GM12878 (cell line): Measurements from ENCODE around the gene EPOP. TPM values are rescaled to one million over a fixed set of nuclear protein-coding genes. Genes with fewer than 3 reads are reported as not detected.

Experiments
- ATAC-seq: fragments of 200-7000 bp; cut with Tn5 transposase; 3 replicates; pipeline ENCODE4 v1.9.1; 2020; ENCODE audit warnings: mild to moderate bottlenecking, moderate library complexity
- BruUV-seq: library from RNA; stranded (reverse); fragments of 400-500 nt; replicated peaks from 2 replicates; lab custom pipeline; 2021; lab: Mats Ljungman, UMichigan
- CTCF ChIA-PET: fragments of 300-600 bp; sonication (Branson Sonifier 250); formaldehyde crosslinking; extraction: SDS; loops from one replicate; lab custom pipeline; 2021; ENCODE audit warnings: inconsistent platforms; lab: Yijun Ruan, JAX
- POLR2A ChIA-PET: fragments of 350-600 bp; formaldehyde crosslinking; extraction: SDS; loops from one replicate; lab custom pipeline; 2021; ENCODE audit warnings: inconsistent platforms; lab: Charles Lee
- RAD21 ChIA-PET: fragments of 300-600 bp; sonication (Branson Sonifier 250); formaldehyde crosslinking; loops from one replicate; lab custom pipeline; 2023; ENCODE audit warnings: antibody characterized with exemption; ENCODE audit not compliant: unreplicated experiment; lab: Charles Lee
- SMC1A ChIA-PET: fragments of 300-600 bp; sonication (Branson Sonifier 250); formaldehyde crosslinking; loops from one replicate; lab custom pipeline; 2023; ENCODE audit not compliant: unreplicated experiment, uncharacterized antibody; lab: Charles Lee
- DNase-seq: peaks from one replicate; pipeline ENCODE4 v3.0.0-alpha.2; 2011; ENCODE audit warnings: low read depth, low spot score
- FAIRE-seq: peaks from 3 replicates; lab custom pipeline; 2011; peaks lifted over from hg19 to GRCh38; lab: Jason Lieb, UNC
- H2AFZ ChIP-seq: 2 replicates; pipeline ENCODE4 v1.6.0; 2011; ENCODE audit warnings: low read depth, low read length, control low read depth; ENCODE audit not compliant: control insufficient read depth
- H3K27ac ChIP-seq: 2 replicates; pipeline ENCODE4 v1.5.1; 2011; ENCODE audit warnings: control low read depth; ENCODE audit not compliant: control insufficient read depth, insufficient read depth
- H3K27me3 ChIP-seq, 2 experiments: replicated peaks in 1 of 2; 2 replicates each; pipeline versions ENCODE4 v1.6.0 to v1.6.1; 2011; ENCODE audit warnings: low read length in 1 of 2; ENCODE audit not compliant: control insufficient read depth in 2 of 2, insufficient read depth in 2 of 2
- H3K36me3 ChIP-seq, 2 experiments: 2 replicates each; pipeline ENCODE4 v1.5.1; 2011; ENCODE audit warnings: low read length in 1 of 2; ENCODE audit not compliant: control insufficient read depth in 2 of 2, insufficient read depth in 2 of 2
- H3K4me1 ChIP-seq: 2 replicates; pipeline ENCODE4 v1.6.1; 2011; ENCODE audit warnings: mild to moderate bottlenecking, low read length, moderate library complexity, mixed read lengths; ENCODE audit not compliant: control insufficient read depth, insufficient read depth
- H3K4me2 ChIP-seq: 2 replicates; pipeline ENCODE4 v1.6.0; 2011; ENCODE audit warnings: control low read depth; ENCODE audit not compliant: control insufficient read depth, insufficient read depth
- H3K4me3 ChIP-seq: fragments of 200-600 bp; sonication (generic); 2 replicates; pipeline ENCODE4 v1.5.1; 2016
- H3K79me2 ChIP-seq: 2 replicates; pipeline ENCODE4 v1.6.0; 2011; ENCODE audit warnings: low read length; ENCODE audit not compliant: control insufficient read depth, insufficient read depth
- H3K9ac ChIP-seq: 2 replicates; pipeline ENCODE4 v1.8.0; 2011; ENCODE audit warnings: low read length, control low read depth, mixed read lengths; ENCODE audit not compliant: control insufficient read depth, insufficient read depth
- H3K9me3 ChIP-seq: replicated peaks from 3 replicates; pipeline ENCODE4 v1.5.1; 2011; ENCODE audit warnings: mild to moderate bottlenecking, low read length; ENCODE audit not compliant: control insufficient read depth, insufficient read depth
- H4K20me1 ChIP-seq: 2 replicates; pipeline ENCODE4 v1.6.0; 2011; ENCODE audit not compliant: control insufficient read depth, insufficient read depth
- BCL11A ChIP-seq: IDR thresholded peaks from 2 replicates; pipeline ENCODE4 v1.6.1; 2011; ENCODE audit warnings: low read depth, low read length
- CREM ChIP-seq: IDR thresholded peaks from 2 replicates; pipeline ENCODE4 v1.6.1; 2014; ENCODE audit warnings: antibody characterized with exemption, low read depth
- CTCF ChIP-seq, 3 experiments: IDR thresholded peaks in 2 of 3; conservative IDR thresholded peaks in 1 of 3; 2 replicates each; pipeline ENCODE4 v1.5.1; 2011; ENCODE audit warnings: low read depth in 3 of 3, low read length in 3 of 3, mild to moderate bottlenecking in 3 of 3, control low read depth in 2 of 3, moderate library complexity in 2 of 3, inconsistent platforms in 1 of 3, mixed read lengths in 1 of 3; ENCODE audit not compliant: control insufficient read depth in 2 of 3, insufficient read depth in 1 of 3; ENCODE audit errors: extremely low read depth in 1 of 3
- DPF2 ChIP-seq: fragments of 450-650 bp; IDR thresholded peaks from 2 replicates; pipeline ENCODE4 v1.6.1; 2017; ENCODE audit warnings: mild to moderate bottlenecking
- EGR1 ChIP-seq, 2 experiments: IDR thresholded peaks; 1 replicate in 1 of 2; 2 replicates in 1 of 2; pipeline ENCODE4 v1.6.1; 2011 to 2012; ENCODE audit warnings: low read depth in 2 of 2, low read length in 2 of 2, borderline replicate concordance in 1 of 2, mild to moderate bottlenecking in 1 of 2, moderate library complexity in 1 of 2
- HSF1 ChIP-seq: fragments of 150-350 bp; IDR thresholded peaks from 2 replicates; pipeline ENCODE4 v1.6.1; 2014; ENCODE audit warnings: mild to moderate bottlenecking, low read depth, low read length
- KAT2A ChIP-seq: conservative IDR thresholded peaks from 2 replicates; pipeline ENCODE4 v1.6.1; 2011; ENCODE audit warnings: low read depth, low read length; ENCODE audit not compliant: control insufficient read depth
- NKRF ChIP-seq: fragments of 450-650 bp; conservative IDR thresholded peaks from 2 replicates; pipeline ENCODE4 v1.6.1; 2017; ENCODE audit warnings: mild to moderate bottlenecking, moderate library complexity
- NRF1 ChIP-seq: conservative IDR thresholded peaks from 2 replicates; pipeline ENCODE4 v1.6.1; 2011; ENCODE audit warnings: mild to moderate bottlenecking, low read depth, low read length, improper control_type of control experiment
- POLR2AphosphoS2 ChIP-seq: IDR thresholded peaks from 2 replicates; pipeline ENCODE4 v1.6.1; 2011; ENCODE audit warnings: low read depth, mild to moderate bottlenecking, low read length, improper control_type of control experiment, moderate library complexity
- RB1 ChIP-seq: fragments of 450-650 bp; formaldehyde crosslinking; IDR thresholded peaks from 2 replicates; pipeline ENCODE4 v1.6.1; 2017; ENCODE audit warnings: mild to moderate bottlenecking, borderline replicate concordance
- RUNX3 ChIP-seq: IDR thresholded peaks from 2 replicates; pipeline ENCODE4 v1.6.1; 2012; ENCODE audit warnings: low read length, inconsistent platforms
- SIX5 ChIP-seq: IDR thresholded peaks from 2 replicates; pipeline ENCODE4 v1.6.1; 2011; ENCODE audit warnings: mild to moderate bottlenecking, low read depth, low read length, moderate library complexity; ENCODE audit not compliant: severe bottlenecking
- SUZ12 ChIP-seq: fragments of 200-600 bp; sonication (generic); IDR thresholded peaks from one replicate; pipeline ENCODE4 v1.6.1; 2018; ENCODE audit warnings: antibody characterized with exemption, mild to moderate bottlenecking; ENCODE audit not compliant: unreplicated experiment
- ZBTB11 ChIP-seq: fragments of 450-650 bp; formaldehyde crosslinking; IDR thresholded peaks from 2 replicates; pipeline ENCODE4 v1.5.0; 2022; ENCODE audit warnings: mild to moderate bottlenecking, missing genetic modification characterization
- WGBS: methylation state at CpG from one replicate; pipeline ENCODE4 v1.1.6; 2016; ENCODE audit warnings: low lambda C conversion rate; ENCODE audit not compliant: insufficient replicate concordance, insufficient coverage; ENCODE audit errors: missing lambda C conversion rate; 5-methylcytosine and 5-hydroxymethylcytosine counted together
- in situ Hi-C: fragments of 300-500 bp; cut with MboI; formaldehyde crosslinking; loops from 9 replicates; pipeline ENCODE4 v1.14.3; 2018; ENCODE audit warnings: mixed read lengths
- intact Hi-C: fragments of 100-400 bp; cut with micrococcal nuclease; formaldehyde crosslinking; loops from one replicate; pipeline ENCODE4 v1.14.2; 2022; ENCODE audit not compliant: unreplicated experiment
- polyA plus RNA-seq, 11 experiments: library from polyadenylated mRNA; depleted of rRNA in 4 of 11; unstranded in 6 of 11; stranded (reverse) in 5 of 11; fragments of >200 nt; fragmentation: Nextera tagmentation in 4 of 11; fragmentation: Illumina TruSeq in 1 of 11; extraction: Ambion mirVana in 4 of 11; extraction: Trizol in 1 of 11; gene quantifications; 1 replicate in 1 of 11; 2 replicates in 10 of 11; pipeline versions ENCODE4 v1.2.1 to v1.2.3, GENCODE V29; 2011 to 2016; ENCODE audit warnings: inconsistent platforms in 2 of 11, missing spikeins in 2 of 11, low read depth in 1 of 11
- total RNA-seq, 4 experiments: library from RNA; depleted of rRNA in 3 of 4; stranded (reverse); fragments of >200 nt in 3 of 4; fragmentation: Illumina TruSeq in 1 of 4; extraction: Trizol in 1 of 4; gene quantifications; 2 replicates each; pipeline versions ENCODE4 v1.2.1 to v1.2.3, GENCODE V29; 2013 to 2021

The EPOP gene
- total and polyA plus RNA-seq, 10 of the 15 experiments (the other 5 are each of a cell fraction or from before 2014, with no cell fraction given) = 0.53 to 9.0 (median 3.7) TPM

- peaks cover 4% of the 10 kb centered on the region; the same call in 1 of the 2 replicates for H4K20me1 ChIP-seq
- ChIA-PET RAD21 (no interaction called here), SMC1A (no interaction called here), POLR2A (no interaction called here), CTCF (interaction anchor here (0.7 to 9.0 kb wide), 3 partner anchors 33 to 62 kb away, joined by 3 to 170 read pairs (median 5); partner anchors contain the start of gene CISD3)
- no peaks in the 10 kb centered on the region for H3K36me3 ChIP-seq
- FAIRE-seq = no peak
- peak overlapping the region; percentile 84 for H3K4me3 ChIP-seq
- ATAC-seq = no peak; the same call in 2 of the 3 replicates
- peak overlapping the region; percentile 98 for H3K4me2 ChIP-seq
- no peaks in the 10 kb centered on the region for H3K9me3 ChIP-seq
- H3K9ac ChIP-seq = peak overlapping the region; percentile 35; the same call in 1 of the 2 replicates
- peaks cover 11 to 15% of the 10 kb centered on the region in 2 experiments; a peak in 3 of 4 replicates for H3K27me3 ChIP-seq
- in situ Hi-C loops (no loop called here), intact Hi-C loops (loop anchor here (2.0 to 10.0 kb wide), 4 partner anchors 19 to 319 kb away; partner anchors contain the start of gene SOCS7)
- no TSS peak for BruUV-seq
- peaks cover 2% of the 10 kb centered on the region; the same call in 1 of the 2 replicates for H3K79me2 ChIP-seq
- no peak overlapping the region for H3K27ac ChIP-seq
- H3K4me1 ChIP-seq = peaks cover 34% of the 10 kb centered on the region
- DNase-seq = no peak
- H2AFZ ChIP-seq = peak overlapping the region; percentile 0; the same call in 1 of the 2 replicates
- WGBS = 3% methylated on average over 25 of the region's 41 CpGs
- peak; percentile 46; the same call in 1 of the 2 replicates for TF ChIP-seq DPF2
- peak; percentile 37 for TF ChIP-seq SUZ12
- no peak for TF ChIP-seq NRF1
- TF ChIP-seq RB1 = no peak; the same call in 1 of the 2 replicates
- no peak for TF ChIP-seq KAT2A
- no peak for TF ChIP-seq POLR2AphosphoS2
- TF ChIP-seq NKRF = peak; percentile 36; the same call in 1 of the 2 replicates
- TF ChIP-seq CREM = no peak
- no peak for TF ChIP-seq BCL11A
- TF ChIP-seq EGR1 (IDR thresholded peaks at IDR 0.05; ENCODE audit: borderline replicate concordance in 1 of 2, low read depth in 2 of 2, low read length in 2 of 2) = no peak
- TF ChIP-seq HSF1 = no peak
- TF ChIP-seq RUNX3 = no peak
- no peak for TF ChIP-seq ZBTB11 (CRISPR knock-in tag)
- peak in 1 of 3 experiments; percentile 39; a peak in 2 of 6 replicates for TF ChIP-seq CTCF (IDR thresholded peaks at IDR 0.05 in 2 of 3, conservative IDR thresholded peaks at IDR 0.05 in 1 of 3; ENCODE audit: control insufficient read depth in 2 of 3, extremely low read depth in 1 of 3, insufficient read depth in 1 of 3, low read depth in 3 of 3, low read length in 3 of 3)
- TF ChIP-seq SIX5 = no peak
Observed at GRCh38 chr17:38673707-38674013, 1.1 kb downstream of the EPOP start.
